Measurements from ENCODE around the gene NOX4. TPM values are rescaled to one million over a fixed set of nuclear protein-coding genes. Genes with fewer than 3 reads are reported as not detected.

NOX4 gene
- total RNA-seq, 1 donor from 2014 or later = 9.8 TPM

GRCh38 chr11:89529626-89530380 is 38.6 kb upstream of the NOX4 start:
- no peak overlapping the region for H3K27ac ChIP-seq
- H3K27me3 ChIP-seq = no peaks in the 10 kb centered on the region
- TF ChIP-seq POLR2A (IDR thresholded peaks at IDR 0.05) = no peak
- TF ChIP-seq CTCF (IDR thresholded peaks at IDR 0.05) = no peak
- no peak for TF ChIP-seq POLR2AphosphoS5 (IDR thresholded peaks at IDR 0.05; ENCODE audit: insufficient read depth in 1 of 2, low read depth in 1 of 2)
- H3K4me1 ChIP-seq = no peaks in the 10 kb centered on the region
- no peak for DNase-seq (ENCODE audit: extremely low spot score in 2 of 2)
- H3K36me3 ChIP-seq = no peaks in the 10 kb centered on the region
- no peak overlapping the region for H3K4me3 ChIP-seq
- no peaks in the 10 kb centered on the region for H3K9me3 ChIP-seq
- intact Hi-C loops (cut with DNase I) = no loop called here

DNA sequence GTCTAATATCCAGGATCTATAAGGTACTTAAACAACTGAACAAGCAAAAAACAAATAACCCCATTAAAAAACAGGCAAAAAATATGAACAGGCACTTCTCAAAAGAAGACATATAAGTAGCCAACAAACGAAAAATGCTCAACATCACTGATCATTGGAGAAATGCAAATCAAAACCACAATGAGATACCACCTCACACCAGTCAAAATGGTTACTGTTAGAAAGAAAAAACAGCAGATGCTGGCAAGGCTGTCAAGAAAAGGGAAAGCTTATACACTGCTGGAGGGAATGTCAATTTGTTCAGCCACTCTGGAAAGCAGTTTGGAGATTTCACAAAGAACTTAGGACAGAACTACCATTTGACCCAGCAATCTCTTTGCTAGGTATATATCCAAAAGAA is 30.6 kb upstream of the NOX4 start:
- intact Hi-C loops (cut with DNase I) = no loop called here
- Histone ChIP-seq H3K36me3 (no peaks in the 10 kb centered on the region), H3K27ac (no peak overlapping the region), H3K4me3 (no peak overlapping the region), H3K27me3 (no peaks in the 10 kb centered on the region), H3K4me1 (no peaks in the 10 kb centered on the region), H3K9me3 (no peaks in the 10 kb centered on the region)
- TF ChIP-seq CTCF (IDR thresholded peaks at IDR 0.05) (no peak), POLR2AphosphoS5 (IDR thresholded peaks at IDR 0.05; ENCODE audit: insufficient read depth in 1 of 2, low read depth in 1 of 2) (no peak), POLR2A (IDR thresholded peaks at IDR 0.05) (no peak)
- no peak for DNase-seq (ENCODE audit: extremely low spot score in 2 of 2)

DNA sequence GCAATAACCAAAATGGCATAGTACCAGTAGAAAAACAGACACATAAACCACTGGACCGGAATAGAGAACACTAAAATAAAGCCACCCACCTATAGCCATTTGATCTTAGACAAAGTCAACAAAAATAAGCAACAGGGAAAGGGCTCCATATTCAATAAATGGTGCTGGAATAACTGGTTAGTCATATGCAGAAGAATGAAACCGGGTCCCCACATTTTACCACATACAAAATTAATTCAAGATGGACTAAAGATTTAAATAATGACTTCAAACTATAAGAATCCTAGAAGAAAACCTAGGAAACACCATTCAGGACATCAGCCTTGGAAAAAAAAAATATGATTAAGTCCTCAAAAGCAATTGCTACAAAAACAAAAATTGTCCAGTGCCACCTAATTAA is 30.1 kb upstream of the NOX4 start:
- TF ChIP-seq POLR2AphosphoS5 (IDR thresholded peaks at IDR 0.05; ENCODE audit: insufficient read depth in 1 of 2, low read depth in 1 of 2) (no peak), CTCF (IDR thresholded peaks at IDR 0.05) (no peak), POLR2A (IDR thresholded peaks at IDR 0.05) (no peak)
- H3K27me3 ChIP-seq = no peaks in the 10 kb centered on the region
- intact Hi-C loops (cut with DNase I) = no loop called here
- no peaks in the 10 kb centered on the region for H3K4me1 ChIP-seq
- no peak overlapping the region for H3K4me3 ChIP-seq
- H3K27ac ChIP-seq = no peak overlapping the region
- no peaks in the 10 kb centered on the region for H3K9me3 ChIP-seq
- H3K36me3 ChIP-seq = no peaks in the 10 kb centered on the region
- no peak for DNase-seq (ENCODE audit: extremely low spot score in 2 of 2)

GRCh38 chr11:89516496-89516895 is 25.3 kb upstream of the NOX4 start:
- no peak for TF ChIP-seq POLR2A (IDR thresholded peaks at IDR 0.05)
- TF ChIP-seq POLR2AphosphoS5 (IDR thresholded peaks at IDR 0.05; ENCODE audit: insufficient read depth in 1 of 2, low read depth in 1 of 2) = no peak
- TF ChIP-seq CTCF (IDR thresholded peaks at IDR 0.05) = no peak
- Histone ChIP-seq H3K27ac (no peak overlapping the region), H3K27me3 (no peaks in the 10 kb centered on the region), H3K4me1 (no peaks in the 10 kb centered on the region), H3K9me3 (no peaks in the 10 kb centered on the region), H3K4me3 (no peak overlapping the region), H3K36me3 (no peaks in the 10 kb centered on the region)
- no peak for DNase-seq (ENCODE audit: extremely low spot score in 2 of 2)
- intact Hi-C loops (cut with DNase I) = no loop called here

DNA sequence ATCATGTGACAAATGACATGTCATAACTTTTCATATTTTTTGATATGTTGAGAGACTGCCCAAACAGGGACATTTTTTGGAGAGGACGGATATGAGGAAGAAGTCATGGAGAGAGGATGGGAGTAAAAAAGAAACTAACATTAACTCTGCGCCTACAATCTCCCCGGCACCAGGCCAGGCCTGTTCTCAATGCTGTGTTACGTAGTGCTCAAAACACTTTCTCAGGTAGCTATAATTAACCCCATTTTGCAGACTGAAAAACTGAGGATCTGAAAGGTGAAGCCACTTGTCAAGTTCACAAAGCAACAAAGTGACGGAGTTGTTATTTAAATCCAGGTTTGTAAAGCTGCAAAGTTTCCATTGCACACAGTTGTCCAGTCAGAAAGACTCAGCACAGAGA is 17.4 kb upstream of the NOX4 start:
- DNase-seq (ENCODE audit: extremely low spot score in 2 of 2) = no peak
- H3K9me3 ChIP-seq = no peaks in the 10 kb centered on the region
- H3K36me3 ChIP-seq = no peaks in the 10 kb centered on the region
- intact Hi-C loops (cut with DNase I) = no loop called here
- H3K27me3 ChIP-seq = no peaks in the 10 kb centered on the region
- H3K4me3 ChIP-seq = no peak overlapping the region
- no peak for TF ChIP-seq POLR2AphosphoS5 (IDR thresholded peaks at IDR 0.05; ENCODE audit: insufficient read depth in 1 of 2, low read depth in 1 of 2)
- no peak for TF ChIP-seq POLR2A (IDR thresholded peaks at IDR 0.05)
- TF ChIP-seq CTCF (IDR thresholded peaks at IDR 0.05) = no peak
- no peak overlapping the region for H3K27ac ChIP-seq
- H3K4me1 ChIP-seq = no peaks in the 10 kb centered on the region

Data from vagina (tissue), 2 donors.